Measurements from ENCODE around the gene USP15.
A peak's percentile ranks its signal among the peaks of the same experiment; 100 is the strongest.

Gene USP15

DNA sequence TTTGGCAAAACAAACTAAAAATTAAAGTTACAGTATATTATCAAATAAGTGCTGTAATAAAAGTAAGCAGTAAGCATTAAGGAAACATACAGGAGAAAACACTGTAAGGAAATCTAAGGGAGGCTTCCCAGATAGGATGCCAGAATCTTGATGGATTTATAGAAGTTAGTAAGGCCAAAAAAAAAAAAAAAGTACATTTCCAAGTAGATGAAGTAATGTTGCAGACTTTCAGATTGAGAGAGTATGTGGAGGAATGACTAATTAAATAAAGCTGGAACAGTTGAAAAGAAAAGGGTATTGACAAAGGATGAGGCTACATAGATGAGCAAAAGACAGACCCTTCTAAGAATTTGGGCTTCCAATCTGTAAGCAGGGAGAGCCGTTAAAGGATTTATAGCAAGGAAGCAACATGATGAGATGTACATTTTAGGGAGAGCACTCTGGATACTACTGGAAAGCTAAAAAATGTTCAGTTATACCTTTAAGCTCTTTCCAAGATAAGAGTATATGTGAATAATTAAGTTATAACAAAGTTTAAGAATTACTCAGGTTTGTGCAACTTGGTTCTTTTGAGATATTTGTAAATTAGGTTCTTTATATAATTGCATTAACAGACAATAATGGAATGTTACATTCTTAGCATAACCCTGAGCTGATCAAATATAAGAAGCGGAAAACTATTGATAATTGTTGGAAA is 119.0 kb downstream of the USP15 start:
- FAIRE-seq (no peak), DNase-seq (ENCODE audit: insufficient read length, low spot score) (no peak)
- no peak for TF ChIP-seq POLR2A (IDR thresholded peaks at IDR 0.05; ENCODE audit: low read depth, low read length)

DNA sequence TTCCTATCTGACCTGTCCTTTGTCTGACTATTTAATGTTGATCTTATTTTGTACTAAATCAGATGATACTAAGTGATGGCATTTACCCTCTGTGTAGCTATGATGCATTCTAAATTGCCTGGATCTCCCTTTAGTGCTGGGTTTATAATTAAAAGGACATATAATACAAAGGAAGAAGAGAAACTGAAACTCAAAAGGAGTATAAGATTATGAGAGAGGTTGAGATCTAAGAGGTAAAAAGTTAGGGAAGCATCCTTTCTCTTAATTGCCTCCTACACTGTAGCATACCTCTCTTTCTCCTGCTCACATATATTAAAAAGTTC is 119.5 kb downstream of the USP15 start:
- DNase-seq (ENCODE audit: insufficient read length, low spot score) (no peak), FAIRE-seq (no peak)
- no peak for TF ChIP-seq POLR2A (IDR thresholded peaks at IDR 0.05; ENCODE audit: low read depth, low read length)

DNA sequence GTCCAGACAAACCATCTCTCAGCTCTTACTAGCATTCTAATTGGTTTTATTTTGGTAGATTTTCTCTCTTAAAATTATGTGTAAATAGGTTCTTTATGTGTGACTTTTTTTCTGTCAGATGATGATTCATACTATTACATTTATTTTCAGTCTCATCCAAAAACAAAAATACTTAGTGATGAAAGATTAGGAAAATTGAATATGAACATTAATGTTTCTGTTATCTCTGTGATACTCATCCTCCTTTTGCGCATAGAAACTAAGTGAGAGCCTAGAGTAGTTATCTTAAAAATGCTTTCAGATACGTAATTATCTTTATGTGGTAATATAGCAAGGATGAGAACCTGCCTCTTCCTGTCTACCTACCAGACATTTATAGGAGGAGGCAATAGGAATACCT is 122.3 kb downstream of the USP15 start:
- TF ChIP-seq POLR2A (IDR thresholded peaks at IDR 0.05; ENCODE audit: low read depth, low read length) = no peak
- FAIRE-seq (no peak), DNase-seq (ENCODE audit: insufficient read length, low spot score) (no peak)

DNA sequence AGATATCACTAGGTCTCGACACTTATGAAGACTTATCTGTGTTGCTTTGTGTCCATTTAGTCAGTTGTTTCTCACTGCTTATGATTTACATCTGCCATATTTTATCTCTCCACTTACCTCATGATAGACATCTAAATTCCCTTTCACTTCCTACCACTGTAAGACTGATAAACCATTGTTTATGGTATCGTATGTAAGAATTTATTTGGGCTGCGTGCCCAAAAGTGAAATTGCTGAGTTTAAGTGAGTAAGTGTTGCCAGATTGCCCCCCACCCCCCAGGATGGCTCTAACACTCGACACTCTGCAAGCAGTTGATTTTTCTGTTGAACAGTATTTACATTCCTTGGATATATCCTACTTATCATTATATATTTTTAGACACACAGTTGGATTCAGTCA is 136.5 kb downstream of the USP15 start:
- FAIRE-seq (no peak), DNase-seq (ENCODE audit: insufficient read length, low spot score) (no peak)
- TF ChIP-seq POLR2A (IDR thresholded peaks at IDR 0.05; ENCODE audit: low read depth, low read length) = no peak

DNA sequence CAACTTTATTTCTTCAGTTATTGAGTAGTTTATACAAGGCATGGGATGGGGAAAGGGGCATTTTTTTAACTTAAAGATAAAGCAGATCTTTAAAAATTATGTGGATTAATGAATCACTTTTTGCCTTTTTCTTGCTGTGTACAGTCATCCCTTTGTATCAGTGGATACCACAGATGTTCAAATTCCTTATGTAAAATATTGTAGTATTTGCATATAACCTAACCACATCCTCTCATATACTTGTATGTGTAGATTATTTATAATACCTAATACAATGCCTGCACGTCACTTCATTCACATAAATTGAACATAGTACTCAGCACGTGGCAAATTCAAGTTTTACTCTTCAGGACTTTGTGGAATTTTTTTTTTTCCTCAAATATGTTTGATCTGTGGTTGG is 139.9 kb downstream of the USP15 start:
- FAIRE-seq (no peak), DNase-seq (ENCODE audit: insufficient read length, low spot score) (no peak)
- no peak for TF ChIP-seq POLR2A (IDR thresholded peaks at IDR 0.05; ENCODE audit: low read depth, low read length)

DNA sequence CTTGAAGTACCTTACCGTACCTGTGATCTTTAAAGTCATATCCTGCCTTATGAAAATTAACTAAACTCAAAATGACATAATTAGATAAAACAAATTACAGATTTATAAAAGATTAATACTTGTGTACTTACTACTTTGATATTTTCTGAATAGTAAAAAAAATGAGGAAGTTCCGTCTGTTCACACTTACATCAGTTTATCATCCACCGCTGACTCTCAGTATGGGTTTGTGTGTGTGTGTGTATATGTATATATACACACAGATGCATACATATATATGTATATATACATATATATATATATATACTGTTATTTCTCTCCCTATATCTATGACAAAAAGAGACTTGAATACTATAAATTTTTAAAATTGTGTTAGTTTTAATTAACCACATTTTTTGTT is 141.4 kb downstream of the USP15 start:
- DNase-seq (ENCODE audit: insufficient read length, low spot score) (no peak), FAIRE-seq (no peak)
- no peak for TF ChIP-seq POLR2A (IDR thresholded peaks at IDR 0.05; ENCODE audit: low read depth, low read length)

DNA sequence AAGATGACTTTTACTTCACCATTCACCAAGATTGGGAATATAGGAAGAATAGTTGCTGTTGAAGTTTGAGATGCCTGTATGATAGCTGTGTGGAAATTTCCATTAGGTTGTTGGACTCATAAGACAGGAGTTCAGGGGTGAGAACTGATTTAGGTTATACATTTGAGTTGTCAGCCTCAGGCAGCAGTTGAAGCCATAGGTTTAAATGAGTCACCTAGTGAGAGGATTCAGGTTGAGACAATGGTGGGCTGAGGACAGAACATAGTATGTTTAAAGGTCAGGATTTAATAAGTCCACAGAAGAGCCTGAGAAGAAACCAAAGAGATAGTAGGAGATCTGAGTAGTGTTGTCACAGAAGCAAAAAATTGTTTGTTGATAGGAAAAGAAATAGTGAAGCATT is 142.8 kb downstream of the USP15 start:
- TF ChIP-seq POLR2A (IDR thresholded peaks at IDR 0.05; ENCODE audit: low read depth, low read length) = no peak
- no peak for FAIRE-seq
- DNase-seq (ENCODE audit: insufficient read length, low spot score) = no peak

DNA sequence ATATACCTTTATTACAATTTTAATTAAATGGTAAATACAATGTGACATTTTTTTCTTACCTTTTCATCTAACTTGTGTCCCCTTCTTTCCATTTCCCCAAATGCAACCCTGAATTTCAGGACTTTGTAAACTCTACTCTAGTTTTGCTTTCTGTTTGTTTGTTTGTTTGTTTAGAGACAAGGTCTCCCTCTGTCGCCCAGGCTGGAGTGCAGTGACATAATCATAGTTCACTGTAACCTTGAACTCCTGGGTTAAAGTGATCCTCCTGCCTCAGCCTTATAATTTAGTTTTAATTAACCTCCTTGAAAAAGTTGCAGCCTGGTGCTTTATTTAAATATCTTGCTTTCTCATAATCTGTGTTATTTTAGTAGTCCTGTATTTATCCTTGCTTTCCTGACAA is 147.4 kb downstream of the USP15 start:
- DNase-seq (ENCODE audit: insufficient read length, low spot score) = no peak
- TF ChIP-seq POLR2A (IDR thresholded peaks at IDR 0.05; ENCODE audit: low read depth, low read length) = no peak
- FAIRE-seq = peak; percentile 15

DNA sequence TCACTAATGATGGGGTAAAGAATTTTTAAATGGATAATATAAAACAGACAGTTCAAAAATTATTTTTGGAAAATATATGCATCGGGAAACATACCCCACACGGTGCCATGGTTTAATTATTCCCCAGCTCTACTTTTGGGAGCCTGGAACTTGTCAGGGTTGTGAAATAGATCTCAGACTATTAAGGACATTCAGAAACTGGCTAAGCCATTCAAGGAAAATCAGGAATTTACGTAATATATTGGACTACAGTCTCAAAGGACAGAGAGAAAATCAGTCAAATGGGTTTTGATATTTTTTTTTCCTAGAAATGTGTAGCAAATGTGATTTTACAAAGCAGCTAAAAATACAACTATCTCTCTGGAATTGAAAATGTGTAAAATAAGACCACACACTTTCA is 148.9 kb downstream of the USP15 start:
- TF ChIP-seq POLR2A (IDR thresholded peaks at IDR 0.05; ENCODE audit: low read depth, low read length) = no peak
- FAIRE-seq = no peak
- DNase-seq (ENCODE audit: insufficient read length, low spot score) = no peak

DNA sequence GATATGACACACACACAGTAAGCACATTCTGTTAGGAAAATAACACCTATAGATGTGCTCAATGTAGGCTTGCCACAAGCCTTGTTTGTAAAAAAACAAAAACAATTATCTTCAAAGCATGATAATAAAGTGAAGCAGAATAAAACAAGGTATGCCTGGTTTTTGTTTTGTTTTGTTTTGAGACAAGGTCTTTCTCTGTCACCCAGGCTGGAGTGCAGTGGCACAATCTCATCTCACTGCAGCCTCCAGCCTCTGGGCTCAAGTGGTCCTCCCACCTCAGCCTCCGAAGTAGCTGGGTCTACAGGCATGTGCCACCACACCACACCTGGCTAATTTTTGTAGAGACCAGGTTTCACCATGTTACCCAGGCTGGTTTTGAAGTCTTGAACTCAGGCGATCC is 154.0 kb downstream of the USP15 start:
- no peak for FAIRE-seq
- DNase-seq (ENCODE audit: insufficient read length, low spot score) = no peak
- no peak for TF ChIP-seq POLR2A (IDR thresholded peaks at IDR 0.05; ENCODE audit: low read depth, low read length)

DNA sequence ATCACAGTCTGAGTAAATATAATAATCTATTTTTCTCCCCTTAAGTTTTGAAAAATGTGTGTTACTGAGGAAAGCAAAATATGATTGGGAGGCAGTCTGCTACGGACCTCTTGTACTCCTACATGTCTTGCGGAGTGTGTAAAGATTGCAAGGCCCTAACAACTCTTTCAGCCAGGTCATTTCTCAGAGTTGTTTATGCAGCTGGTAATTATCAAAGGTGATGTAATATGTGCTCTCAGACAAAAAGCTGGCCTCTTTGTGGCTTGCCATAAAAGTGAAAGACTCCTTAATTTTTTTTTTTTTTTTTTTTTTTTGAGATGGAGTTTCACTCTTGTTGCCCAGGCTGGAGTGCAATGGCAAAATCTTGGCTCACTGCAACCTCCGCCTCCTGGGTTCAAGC is 165.9 kb downstream of the USP15 start:
- TF ChIP-seq POLR2A (IDR thresholded peaks at IDR 0.05; ENCODE audit: low read depth, low read length) = no peak
- DNase-seq (ENCODE audit: insufficient read length, low spot score) (no peak), FAIRE-seq (no peak)

DNA sequence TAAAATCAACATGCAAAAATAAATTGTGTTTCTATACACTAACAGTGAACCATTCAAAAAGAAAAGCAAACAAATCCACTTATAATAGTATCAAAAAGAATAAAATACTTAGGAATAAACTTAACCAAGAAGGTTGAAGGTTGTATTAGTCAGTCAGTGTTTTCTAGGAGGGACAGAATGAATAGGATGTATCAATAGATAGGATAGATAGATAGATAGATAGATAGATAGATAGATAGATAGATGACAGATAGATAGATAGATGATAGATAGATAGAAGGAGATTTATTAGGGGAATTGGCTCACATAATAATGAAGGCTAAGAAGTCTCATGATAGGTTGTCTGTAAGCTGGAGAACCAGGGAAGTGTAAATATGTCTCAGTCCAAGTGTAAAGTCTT is 169.3 kb downstream of the USP15 start:
- TF ChIP-seq POLR2A (IDR thresholded peaks at IDR 0.05; ENCODE audit: low read depth, low read length) = no peak
- DNase-seq (ENCODE audit: insufficient read length, low spot score) = no peak
- no peak for FAIRE-seq

DNA sequence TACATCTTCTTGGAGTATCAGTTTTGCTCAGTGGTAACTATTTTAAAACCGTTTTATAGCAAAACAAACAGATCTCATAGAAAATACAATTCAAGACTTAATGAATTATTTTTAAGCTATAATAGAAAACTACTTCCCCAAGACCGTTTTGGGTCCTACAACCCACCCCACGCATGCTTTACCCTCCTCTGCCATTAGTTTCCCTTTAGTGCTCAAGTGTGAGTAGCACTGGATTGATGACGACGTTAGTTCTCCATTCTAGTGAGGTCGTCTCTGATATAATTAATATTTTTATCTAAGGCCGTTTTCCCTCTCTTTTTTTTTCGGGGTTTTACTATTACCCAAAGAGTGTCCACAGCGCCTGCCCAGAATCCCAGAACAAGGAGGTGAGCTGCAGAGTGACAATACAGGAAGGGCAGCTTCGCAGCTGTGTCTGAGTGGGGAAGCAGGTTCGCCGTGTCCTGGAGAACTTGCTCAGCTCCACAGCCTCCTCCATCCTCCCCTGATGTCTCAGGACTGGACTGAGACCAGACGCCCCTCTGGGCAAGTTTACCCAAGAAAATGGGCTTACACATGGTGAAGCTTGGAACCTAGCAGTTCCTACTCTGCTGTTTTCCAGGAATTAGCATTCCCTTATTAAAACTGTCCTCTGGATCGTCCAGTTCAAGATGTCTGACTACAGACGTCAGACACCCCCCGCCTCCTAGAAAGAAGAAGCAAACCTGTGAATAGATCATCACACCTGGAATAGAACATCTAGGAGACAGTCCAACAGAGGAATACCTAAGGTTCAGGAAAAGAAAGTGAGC is 174.5 kb downstream of the USP15 start:
- TF ChIP-seq POLR2A (IDR thresholded peaks at IDR 0.05; ENCODE audit: low read depth, low read length) = no peak
- DNase-seq (ENCODE audit: insufficient read length, low spot score) = no peak
- FAIRE-seq = no peak

DNA sequence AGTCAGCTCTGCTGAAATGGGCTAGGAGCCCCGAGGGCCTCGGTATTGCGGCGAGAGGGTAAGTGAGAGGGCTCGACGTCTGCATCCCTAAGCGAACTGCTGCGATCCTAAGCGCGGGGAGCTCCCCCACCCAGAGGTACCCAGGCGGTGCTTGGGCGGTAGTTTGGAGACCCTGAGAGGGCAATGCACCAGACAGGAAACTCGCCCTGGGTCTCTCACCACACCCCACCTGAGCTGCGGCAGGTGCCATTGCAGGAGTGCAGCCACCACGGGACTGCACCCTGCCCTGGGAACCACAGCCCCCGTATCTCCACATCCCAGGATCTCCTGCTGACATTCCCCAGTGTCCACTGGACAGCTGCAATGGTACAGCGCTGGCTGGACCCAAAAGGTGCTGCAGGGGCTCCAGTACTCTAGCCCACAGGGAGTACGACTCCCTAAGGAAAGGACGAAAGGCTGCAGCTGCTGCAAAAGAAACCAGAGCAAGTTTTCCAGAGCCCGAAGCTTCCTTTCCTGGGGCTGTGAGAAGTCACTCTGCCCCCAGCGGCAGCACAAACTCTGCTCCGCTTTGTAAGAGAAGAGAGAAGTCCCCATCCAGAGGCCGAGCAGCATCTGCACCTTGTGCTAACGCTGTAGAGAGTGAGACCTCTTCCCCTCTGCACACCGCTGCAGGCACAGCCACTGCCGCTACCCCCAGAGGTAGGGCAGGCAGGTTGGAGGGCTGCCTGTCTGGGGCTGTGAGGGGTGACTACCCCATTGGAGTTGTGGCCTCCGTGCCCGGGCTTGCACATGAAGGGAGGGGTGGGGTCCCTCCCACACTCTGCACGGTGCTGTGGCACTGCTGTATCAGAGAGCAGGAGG is 175.3 kb downstream of the USP15 start:
- no peak for FAIRE-seq
- TF ChIP-seq POLR2A (IDR thresholded peaks at IDR 0.05; ENCODE audit: low read depth, low read length) = no peak

More for the DNA sequence above, 175.3 kb downstream of the USP15 start:
- no peak for DNase-seq (ENCODE audit: insufficient read length, low spot score)

Data from H54 (cell line).